AG08395 (cell line): ENCODE data around the gene CARMIL3.
"Not testable (repeated sequence)": the region's sequence is repeated elsewhere in the genome, so short reads cannot be mapped to it uniquely, and the experiment has no call there.

ENCODE experiments used
- DNase-seq: peaks from one replicate; pipeline ENCODE4 v3.0.0; 2012; ENCODE audit warnings: mixed read lengths, low spot score

The CARMIL3 gene

DNA sequence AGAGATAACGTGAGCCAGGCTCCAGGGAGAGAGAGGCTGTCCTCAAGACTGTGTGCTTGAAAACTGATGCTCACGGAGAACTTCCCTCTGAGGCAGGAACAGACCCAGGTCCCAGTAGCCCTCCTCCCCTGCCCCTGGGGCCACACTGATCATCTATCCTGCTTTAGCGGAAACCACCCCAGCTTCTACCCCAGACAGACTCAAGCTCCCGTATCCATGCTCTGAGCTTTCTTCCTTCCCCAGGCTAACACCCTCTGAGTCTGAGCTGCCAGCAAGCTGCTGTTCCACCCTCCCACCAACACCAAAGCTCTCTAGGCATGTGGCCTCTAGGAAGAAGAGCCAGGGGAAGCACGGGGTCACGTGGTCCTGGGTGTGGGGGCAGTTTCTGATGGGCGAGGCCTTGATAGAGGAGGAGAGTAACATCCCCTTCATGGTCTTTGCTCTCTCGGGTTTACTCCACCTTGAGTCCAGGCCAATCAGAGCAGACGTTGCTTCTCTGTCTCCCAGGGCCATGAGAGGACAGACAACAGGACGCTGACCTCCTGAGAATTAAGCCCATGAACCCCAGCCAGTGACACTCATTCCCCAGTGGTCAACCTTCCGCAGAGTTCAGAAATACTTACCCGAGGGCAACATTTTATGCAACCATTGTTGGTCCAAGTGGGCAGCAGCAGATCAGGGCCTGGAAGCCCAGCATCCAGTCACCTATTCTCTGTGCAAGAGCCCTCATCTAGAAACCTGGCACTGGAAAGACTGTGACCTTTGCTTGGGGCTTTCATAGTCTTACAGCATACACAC lies 43.7 kb downstream of the CARMIL3 start:
- peak; percentile 71 for DNase-seq

DNA sequence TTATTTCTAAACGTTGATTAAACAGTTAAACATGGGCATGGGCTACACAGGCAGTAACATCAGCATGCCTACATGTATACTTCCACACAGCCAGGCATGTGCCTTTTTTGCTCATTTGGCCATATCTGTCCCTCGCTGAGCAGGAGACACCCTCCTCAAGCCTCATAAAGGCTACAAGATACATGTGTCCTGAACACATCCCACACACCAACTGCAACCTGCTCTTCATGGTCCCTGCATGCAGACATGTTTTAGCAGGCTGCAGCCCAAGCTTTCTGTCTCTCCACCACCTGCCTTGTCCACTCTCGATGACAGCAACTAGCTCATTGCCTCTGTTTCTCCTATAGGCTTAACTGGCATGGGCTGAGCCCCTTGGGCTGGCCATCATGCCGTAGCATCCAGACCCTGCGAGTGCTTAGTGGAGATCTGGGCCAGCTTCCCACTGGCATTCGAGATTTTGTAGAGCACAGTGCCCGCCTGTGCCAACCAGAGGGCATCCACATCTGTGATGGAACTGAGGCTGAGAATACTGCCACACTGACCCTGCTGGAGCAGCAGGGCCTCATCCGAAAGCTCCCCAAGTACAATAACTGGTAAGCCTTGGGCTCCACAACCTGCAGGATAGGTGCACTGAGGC lies 44.9 kb downstream of the CARMIL3 start:
- no peak for DNase-seq

DNA sequence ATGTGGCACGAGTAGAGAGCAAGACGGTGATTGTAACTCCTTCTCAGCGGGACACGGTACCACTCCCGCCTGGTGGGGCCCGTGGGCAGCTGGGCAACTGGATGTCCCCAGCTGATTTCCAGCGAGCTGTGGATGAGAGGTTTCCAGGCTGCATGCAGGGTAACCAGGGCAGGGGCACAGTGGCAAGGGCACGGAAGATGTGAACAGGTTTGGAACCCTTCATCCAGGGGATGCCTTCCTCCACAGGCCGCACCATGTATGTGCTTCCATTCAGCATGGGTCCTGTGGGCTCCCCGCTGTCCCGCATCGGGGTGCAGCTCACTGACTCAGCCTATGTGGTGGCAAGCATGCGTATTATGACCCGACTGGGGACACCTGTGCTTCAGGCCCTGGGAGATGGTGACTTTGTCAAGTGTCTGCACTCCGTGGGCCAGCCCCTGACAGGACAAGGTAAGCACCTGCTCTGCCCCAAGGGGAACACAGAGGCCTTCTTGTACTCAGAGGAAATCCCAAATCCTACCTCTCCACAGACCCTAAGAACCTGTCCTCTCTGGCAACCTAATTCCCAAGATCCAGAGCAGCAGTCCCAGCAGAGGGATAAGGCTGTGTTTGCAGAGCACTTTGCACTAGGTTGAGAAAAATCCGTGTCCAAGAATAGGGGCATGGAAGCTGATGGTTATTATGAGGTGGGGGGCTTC lies 46.6 kb downstream of the CARMIL3 start:
- no peak for DNase-seq

DNA sequence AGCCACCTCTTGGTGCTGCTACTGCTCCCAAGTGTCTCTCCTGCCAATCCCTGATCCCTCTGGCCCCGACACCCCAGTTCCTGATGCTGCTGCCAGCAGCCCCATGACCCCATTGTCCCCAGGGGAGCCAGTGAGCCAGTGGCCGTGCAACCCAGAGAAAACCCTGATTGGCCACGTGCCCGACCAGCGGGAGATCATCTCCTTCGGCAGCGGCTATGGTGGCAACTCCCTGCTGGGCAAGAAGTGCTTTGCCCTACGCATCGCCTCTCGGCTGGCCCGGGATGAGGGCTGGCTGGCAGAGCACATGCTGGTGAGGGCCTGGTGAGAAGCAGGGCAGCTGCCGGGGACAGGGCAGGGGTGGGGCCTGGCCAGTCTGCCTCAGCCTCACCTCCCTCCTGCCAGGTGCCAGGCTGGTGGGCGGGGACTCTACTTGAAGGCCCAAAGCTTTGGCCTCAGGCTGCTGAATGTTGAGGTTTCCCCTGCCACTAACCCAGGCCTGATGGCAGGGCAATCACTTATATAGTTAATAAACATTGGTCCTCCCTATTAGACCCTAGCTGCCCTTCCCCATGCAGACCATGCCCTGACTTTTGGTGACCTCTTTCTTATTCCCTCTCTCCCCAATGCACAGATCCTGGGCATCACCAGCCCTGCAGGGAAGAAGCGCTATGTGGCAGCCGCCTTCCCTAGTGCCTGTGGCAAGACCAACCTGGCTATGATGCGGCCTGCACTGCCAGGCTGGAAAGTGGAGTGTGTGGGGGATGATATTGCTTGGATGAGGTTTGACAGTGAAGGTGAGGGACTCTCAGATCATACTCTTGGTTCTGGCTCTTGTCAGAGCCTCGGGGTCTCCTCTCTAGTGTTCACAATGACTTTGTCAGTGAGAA lies 47.4 kb downstream of the CARMIL3 start:
- no peak for DNase-seq

DNA sequence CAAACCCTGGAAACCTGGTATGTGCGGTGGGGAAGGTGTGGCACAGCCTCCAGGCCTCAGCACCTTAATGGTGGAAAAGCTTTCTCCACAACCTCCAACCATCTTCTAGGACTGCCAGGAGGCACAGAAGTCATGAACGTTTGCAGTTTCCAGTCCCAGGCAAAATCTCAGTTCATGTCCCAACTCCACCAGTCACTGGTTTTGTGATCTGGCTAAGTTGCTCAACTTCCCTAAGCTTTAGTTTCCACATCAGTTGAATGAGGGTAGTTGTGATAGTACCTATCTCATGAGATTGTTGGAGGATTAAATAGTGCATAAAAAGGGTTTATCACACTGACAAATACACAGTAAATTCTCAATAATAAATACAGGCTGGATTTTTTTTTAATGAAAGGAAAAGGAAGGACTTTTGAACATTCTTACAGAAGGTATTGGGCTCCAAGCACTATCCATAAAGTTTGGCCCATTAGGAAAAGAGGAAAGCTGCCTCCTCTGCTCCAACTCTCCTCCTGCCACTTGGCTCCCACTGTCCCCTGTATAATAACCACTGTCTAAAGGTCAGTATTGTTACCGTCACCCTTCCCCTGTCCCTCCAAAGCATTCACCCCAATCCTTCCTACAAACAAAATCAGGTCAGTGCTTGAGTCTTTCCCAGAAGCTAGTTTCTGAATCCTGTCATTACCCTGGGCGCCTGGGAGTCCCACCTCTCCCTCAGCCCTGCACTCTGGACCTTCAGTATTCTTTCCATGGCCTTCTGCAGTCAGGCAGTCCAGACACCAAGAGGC lies 48.6 kb downstream of the CARMIL3 start:
- DNase-seq = no peak

DNA sequence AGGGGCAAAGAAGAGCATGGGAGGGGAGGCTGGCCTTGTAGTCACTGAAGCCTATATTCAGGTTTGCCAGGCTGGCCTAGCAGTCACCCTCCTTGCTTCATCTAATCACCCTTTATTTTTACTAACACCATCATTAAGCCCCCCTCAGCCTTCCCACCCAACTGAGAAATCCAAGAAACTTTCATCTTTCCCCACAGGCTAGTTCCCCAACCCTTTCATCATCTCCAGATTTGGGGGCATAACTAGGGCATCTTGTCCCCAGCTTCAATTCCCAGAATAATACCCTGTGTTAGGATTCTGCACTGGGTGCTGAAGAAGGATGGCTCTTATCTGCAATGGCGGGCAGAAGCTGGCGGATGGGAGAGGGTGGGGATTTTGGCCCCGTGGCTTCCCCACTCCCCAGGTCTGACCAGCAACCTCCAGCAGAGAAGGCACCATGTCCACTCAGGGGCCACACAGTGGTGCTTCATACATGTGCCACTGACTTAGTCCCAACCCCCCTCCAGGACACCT lies 49.2 kb downstream of the CARMIL3 start:
- DNase-seq = no peak

DNA sequence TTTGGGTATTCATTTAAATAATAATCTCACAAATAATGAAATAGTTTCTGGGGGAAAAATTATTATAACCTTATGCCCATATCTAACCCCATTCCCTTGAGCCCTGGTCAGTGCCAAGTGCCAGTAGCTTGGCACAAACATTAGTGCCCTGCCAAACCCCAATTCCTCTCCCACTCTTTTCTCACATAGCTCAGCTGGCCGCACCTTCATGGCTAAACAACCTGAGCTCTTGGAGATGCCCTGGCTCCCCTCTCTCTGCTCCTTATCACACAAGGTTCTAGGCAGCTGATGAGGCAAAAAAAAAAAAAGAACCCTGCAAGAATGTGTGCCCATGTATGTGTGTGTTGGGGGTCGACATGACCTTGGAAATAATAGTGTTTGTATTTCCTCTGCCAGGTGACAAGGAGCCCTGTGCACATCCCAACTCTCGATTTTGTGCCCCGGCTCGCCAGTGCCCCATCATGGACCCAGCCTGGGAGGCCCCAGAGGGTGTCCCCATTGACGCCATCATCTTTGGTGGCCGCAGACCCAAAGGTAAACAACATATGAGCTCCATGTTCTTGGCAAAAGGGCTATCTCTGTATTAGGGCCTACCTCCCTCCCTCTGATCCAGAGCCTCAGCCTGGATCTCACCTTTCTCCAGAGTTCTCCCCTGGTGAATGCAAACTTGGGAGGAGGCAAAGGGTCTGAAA lies 50.7 kb downstream of the CARMIL3 start:
- no peak for DNase-seq

DNA sequence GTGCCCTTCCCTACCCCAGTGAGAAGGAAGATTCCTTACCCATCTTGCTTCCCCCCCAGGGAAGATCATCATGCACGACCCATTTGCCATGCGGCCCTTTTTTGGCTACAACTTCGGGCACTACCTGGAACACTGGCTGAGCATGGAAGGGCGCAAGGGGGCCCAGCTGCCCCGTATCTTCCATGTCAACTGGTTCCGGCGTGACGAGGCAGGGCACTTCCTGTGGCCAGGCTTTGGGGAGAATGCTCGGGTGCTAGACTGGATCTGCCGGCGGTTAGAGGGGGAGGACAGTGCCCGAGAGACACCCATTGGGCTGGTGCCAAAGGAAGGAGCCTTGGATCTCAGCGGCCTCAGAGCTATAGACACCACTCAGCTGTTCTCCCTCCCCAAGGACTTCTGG lies 51.6 kb downstream of the CARMIL3 start:
- no peak for DNase-seq

DNA sequence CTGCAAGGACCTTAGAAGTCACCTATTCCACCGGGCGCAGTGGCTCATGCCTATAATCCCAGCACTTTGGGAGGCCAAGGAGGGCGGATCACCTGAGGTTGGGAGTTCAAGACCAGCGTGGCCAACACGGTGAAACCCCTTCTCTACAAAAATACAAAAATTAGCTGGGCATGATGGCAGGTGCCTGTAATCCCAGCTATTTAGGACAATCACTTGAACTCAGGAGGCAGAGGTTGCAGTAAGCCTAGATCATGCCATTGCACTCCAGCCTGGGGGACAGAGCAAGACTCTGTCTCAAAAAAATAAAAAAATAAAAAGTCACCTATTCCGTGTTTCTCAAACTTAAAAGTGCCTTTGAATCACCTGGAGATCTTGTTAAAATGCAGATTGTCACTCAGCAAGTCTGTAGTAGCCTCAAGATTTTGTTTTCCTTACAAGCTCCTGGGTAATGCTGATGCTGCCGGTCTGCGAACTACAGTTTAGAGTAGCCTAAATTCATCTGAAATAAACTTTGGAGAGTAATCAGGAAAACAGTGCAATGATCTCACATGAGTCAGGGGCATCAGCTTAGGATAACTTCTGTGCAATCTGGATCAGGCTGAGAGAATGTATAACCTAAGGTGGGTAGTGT lies 53.9 kb downstream of the CARMIL3 start:
- not testable (repeated sequence) for DNase-seq

DNA sequence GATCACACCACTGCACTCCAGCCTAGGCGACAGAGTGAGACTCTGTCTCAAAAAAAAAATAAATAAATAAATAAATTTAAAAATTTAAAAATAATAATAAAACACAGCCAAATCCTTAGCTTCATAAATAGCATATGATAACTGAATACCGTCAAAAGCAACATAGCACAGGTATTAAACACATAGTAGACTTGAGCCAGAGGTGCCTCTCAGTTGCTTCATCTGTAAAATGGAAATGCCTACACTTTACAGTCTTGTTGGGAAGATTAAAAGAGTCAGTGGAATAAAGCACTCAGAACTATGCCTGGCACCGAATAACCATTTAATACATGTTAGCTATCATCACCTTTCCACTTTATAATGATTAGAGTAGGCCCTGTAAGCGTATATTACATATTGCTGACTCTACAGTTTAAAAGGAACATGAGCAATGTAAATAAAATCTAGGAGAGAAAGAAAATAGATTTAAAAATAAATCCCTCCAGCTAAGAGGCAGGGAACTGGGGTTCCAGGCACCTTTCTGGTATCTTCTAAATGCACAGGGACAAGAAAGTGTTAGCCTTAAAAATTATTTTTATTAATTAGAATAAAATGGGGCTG lies 55.0 kb downstream of the CARMIL3 start:
- no peak for DNase-seq

DNA sequence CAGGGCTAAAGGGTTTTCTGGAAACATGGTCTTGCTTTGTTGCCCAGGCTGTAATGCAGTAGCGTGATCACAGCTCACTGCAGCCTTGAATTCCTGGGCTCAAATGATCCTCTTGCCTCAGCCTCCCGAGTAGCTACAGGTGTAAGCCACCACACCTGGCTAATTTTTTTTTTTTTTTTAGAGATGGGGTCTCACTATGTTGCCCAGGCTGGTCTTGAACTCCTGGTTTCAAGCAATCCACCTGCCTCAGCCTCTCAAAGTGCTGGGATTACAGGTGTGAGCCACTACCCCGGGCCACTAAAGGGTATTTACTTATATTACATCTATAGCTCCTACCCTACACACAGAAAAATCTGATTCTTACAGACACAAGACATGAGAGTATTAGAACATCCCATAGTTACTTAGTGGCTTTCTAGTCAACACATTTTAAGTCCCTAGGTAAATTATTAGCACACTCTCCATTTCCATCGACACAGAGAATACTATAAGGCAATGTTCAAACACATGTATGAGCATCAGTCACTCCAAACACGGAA lies 56.6 kb downstream of the CARMIL3 start:
- no peak for DNase-seq

DNA sequence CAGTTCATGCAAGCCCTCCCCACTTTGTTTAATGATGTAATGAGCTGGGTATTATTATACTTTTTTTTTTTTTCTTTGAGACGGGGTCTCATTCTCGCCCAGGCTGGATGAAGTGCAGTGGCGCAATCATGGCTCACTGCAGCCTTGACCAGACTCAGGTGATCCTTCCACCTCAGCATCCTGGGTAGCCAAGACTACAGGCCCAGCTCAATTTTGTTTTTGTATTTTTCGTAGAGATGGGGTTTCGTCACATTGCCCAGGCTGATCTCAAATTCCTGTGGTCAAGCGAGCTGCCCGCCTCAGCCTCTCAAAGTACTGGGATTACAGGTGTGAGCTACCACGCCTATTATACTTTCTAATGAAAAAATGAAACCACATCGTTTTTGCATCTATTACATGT lies 58.3 kb downstream of the CARMIL3 start:
- no peak for DNase-seq

DNA sequence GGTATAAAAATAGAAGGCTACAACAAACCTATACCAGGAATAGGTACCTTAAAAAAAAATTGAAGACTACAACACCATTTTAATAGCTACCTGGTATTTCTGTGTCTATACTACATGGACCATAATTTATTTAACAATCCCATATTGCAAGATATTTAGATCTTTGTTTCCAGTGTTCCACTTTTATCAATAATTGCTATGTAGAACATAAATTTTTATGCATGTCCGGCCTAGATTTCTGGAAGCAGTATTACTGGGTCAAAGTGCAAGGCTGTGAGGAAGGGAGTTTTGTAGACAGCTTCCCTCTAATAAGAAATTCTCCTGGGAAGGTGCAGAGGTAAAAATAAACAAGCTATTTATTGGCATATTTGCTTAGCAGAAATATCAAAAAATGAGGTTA lies 58.7 kb downstream of the CARMIL3 start:
- no peak for DNase-seq

DNA sequence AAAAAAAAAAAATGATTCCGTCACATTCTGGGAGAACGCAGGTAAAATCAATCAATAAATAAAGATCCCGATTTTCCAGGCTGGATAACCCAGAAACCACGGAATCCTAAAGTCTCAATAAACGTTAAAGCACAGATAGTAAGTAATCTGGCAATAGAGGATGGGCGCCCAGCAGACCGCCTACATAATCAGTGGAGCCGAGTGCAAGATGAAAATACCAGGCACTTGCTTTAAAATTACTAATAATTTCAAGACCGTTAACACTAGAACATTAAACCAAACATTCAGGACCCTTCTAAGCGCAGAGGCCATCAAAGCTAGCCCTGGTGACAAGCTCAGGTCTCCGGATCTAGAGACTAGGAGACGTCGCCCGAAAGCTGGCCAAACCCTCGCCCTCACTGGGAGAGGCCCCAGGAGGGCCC lies 61.6 kb downstream of the CARMIL3 start:
- no peak for DNase-seq

DNA sequence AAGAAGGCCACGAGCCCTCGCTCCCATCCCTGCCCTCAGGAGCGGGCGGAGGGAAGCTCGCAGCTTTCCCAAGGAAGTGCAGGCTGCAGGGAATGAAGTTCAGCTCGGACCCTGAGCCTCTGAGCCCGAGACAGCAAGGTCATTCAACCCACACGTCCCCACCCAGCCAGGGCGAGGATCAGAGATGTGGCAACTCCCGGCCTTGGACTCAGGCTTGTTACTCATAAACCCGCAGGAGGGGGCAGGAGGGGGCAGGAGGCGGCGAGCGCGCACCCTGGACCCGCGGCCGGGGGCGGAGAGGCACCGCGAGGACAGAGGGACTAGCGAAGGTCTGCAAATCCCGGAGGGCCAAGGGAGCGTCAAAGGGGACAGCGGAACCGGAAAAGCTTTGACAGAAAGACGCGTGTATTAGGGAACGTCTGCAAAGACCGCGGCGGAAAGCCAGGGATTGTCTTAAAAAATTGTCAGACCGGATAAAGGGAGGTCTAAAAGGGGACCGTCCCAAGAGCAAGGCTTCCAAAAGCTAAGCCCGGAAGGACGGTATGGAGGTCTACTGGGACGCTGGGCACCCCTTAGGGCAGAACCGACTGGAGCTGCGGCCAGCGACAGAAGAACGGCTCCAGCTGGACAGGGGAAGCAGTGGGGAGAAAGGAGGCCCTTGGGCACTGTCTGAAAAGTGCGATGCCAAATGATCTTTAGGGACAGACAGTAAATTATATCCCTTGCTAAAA lies 62.2 kb downstream of the CARMIL3 start:
- DNase-seq = peak; percentile 81

DNA sequence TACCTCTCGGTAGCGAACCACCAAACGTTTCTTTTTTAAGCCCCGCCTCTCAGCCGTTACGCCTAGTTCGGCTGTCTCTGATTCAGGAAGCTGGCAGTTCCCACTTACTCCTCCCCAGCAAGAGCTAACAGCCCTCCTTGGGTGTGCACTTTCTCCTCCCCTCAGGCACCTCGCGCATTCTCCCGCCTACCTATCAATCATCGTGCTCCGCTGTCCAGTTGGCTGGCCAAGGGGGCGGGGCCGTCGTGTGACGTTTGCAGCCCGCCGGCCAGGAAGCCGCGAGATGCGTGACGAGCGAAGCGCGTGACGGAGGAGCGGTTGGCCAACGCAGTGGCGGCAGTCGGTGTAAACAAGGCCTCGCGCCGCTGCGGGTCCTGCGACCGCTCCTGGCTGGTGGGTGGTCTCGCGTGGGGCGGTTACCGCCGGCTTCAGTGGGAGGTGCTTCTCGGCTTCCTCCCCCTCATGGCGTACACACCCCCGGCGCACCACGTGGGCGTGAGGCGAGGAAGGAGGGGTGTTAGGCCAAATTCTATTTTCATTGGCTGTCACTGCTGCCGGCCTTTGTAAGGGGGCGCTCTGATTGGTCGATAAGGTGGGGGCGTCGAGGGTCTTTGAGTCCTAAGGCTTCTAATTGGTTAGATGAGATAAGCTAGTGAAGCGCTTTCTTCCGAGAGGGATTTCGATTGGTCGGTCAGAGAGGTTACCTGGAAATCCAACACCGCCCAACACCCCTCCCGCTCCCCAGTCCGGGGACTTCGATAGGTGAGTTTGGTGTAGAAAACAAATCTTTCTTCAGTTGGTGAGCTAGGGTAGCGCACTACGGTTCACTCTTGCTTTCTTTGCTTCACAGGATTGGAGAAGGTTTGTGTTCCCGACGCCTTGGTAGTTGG lies 63.0 kb downstream of the CARMIL3 start, which contains the start of the genes DCAF11 and NRL:
DCAF11 (plus strand) TSS at position 246 of the 890 bp plus-strand sequence. CDS start 818 bp downstream, outside the sequence.
NRL (minus strand) TSS at position 418 of the 890 bp plus-strand sequence. CDS start 32,101 bp downstream, outside the sequence.
- peak; percentile 99 for DNase-seq
